Measurements from ENCODE around the gene KLHDC1.

DNA sequence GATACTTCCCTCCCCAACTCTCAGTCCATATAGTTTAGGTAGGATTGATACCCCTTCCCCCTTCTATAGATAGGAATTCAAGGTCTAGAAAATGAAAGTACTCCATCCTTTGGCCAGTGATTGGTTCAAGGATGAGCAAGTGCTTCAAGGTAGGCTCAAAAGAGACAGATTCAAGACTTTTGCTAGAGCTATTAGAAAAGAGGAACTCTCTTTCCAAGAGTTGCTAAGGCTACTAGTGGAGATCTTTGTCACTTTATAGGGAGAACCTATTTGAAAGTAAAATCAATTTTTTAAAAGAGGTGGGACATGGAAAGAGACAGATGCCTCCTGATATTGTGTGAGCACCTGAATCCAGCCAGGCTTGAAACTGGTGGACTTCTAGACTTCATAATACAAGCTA, 22.4 kb upstream of the KLHDC1 start:
- TF ChIP-seq, protein P1, sequence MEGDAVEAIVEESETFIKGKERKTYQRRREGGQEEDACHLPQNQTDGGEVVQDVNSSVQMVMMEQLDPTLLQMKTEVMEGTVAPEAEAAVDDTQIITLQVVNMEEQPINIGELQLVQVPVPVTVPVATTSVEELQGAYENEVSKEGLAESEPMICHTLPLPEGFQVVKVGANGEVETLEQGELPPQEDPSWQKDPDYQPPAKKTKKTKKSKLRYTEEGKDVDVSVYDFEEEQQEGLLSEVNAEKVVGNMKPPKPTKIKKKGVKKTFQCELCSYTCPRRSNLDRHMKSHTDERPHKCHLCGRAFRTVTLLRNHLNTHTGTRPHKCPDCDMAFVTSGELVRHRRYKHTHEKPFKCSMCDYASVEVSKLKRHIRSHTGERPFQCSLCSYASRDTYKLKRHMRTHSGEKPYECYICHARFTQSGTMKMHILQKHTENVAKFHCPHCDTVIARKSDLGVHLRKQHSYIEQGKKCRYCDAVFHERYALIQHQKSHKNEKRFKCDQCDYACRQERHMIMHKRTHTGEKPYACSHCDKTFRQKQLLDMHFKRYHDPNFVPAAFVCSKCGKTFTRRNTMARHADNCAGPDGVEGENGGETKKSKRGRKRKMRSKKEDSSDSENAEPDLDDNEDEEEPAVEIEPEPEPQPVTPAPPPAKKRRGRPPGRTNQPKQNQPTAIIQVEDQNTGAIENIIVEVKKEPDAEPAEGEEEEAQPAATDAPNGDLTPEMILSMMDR (conservative IDR thresholded peaks at IDR 0.05 in 1 of 2, IDR thresholded peaks at IDR 0.05 in 1 of 2; ENCODE audit: low read depth in 1 of 2, low read length in 2 of 2) = no peak
- no peak for TF ChIP-seq EZH2 (IDR thresholded peaks at IDR 0.05; ENCODE audit: low read length, missing control alignments)
